SU-DHL-6 (cell line): Measurements from ENCODE around the gene SUCLG2.

ENCODE experiments used
- H2AFZ ChIP-seq: fragments of 200-600 bp; sonication (generic); 2 replicates; pipeline ENCODE4 v1.6.1; 2014; ENCODE audit warnings: low read depth, mild to moderate bottlenecking, moderate library complexity, mixed read lengths, antibody characterized with exemption, low read length; ENCODE audit not compliant: severe bottlenecking
- H3F3A ChIP-seq: fragments of 200-600 bp; shearing (Covaris generic); 2 replicates; pipeline ENCODE4 v1.6.0; 2016; ENCODE audit warnings: antibody characterized with exemption, mild to moderate bottlenecking; ENCODE audit not compliant: insufficient read depth
- H3K27ac ChIP-seq: fragments of 200-600 bp; sonication (generic); 2 replicates; pipeline ENCODE4 v1.5.1; 2016; ENCODE audit warnings: low read depth, mild to moderate bottlenecking, low read length, moderate library complexity, mixed read lengths
- H3K27me3 ChIP-seq: fragments of 200-600 bp; sonication (generic), shearing (Covaris generic); 2 replicates; pipeline ENCODE4 v1.6.0; 2014; ENCODE audit warnings: mild to moderate bottlenecking, low read length
- H3K36me3 ChIP-seq: fragments of 200-600 bp; sonication (generic); 2 replicates; pipeline ENCODE4 v1.6.1; 2014; ENCODE audit warnings: mild to moderate bottlenecking, low read length, mixed read lengths
- H3K4me2 ChIP-seq: fragments of 300-600, 200-600 bp; shearing (Covaris generic), sonication (generic); 2 replicates; pipeline ENCODE4 v1.6.0; 2014; ENCODE audit warnings: low read length, low read depth, mild to moderate bottlenecking; ENCODE audit not compliant: poor library complexity, severe bottlenecking
- H3K4me3 ChIP-seq: fragments of 200-600 bp; sonication (generic); 2 replicates; pipeline ENCODE4 v1.5.1; 2014; ENCODE audit warnings: antibody characterized with exemption, low read length, mild to moderate bottlenecking, mixed read lengths; ENCODE audit not compliant: insufficient read depth, poor library complexity, severe bottlenecking
- H3K79me2 ChIP-seq: fragments of 200-600 bp; sonication (generic); 2 replicates; pipeline ENCODE4 v1.6.1; 2014; ENCODE audit warnings: mild to moderate bottlenecking, low read length, moderate library complexity; ENCODE audit not compliant: insufficient read depth
- H3K9ac ChIP-seq: fragments of 200-600 bp; sonication (generic); 2 replicates; pipeline ENCODE4 v1.7.0; 2014; ENCODE audit warnings: mild to moderate bottlenecking, low read length
- H3K9me2 ChIP-seq: fragments of 200-600 bp; sonication (generic); replicated peaks from 2 replicates; pipeline ENCODE4 v1.6.1; 2014; ENCODE audit warnings: low read length; ENCODE audit not compliant: insufficient read depth
- H3K9me3 ChIP-seq: fragments of 200-600 bp; sonication (generic); 2 replicates; pipeline ENCODE4 v1.6.1; 2014; ENCODE audit warnings: low read length, mixed read lengths; ENCODE audit not compliant: insufficient read depth
- H4K20me1 ChIP-seq: fragments of 200-600 bp; sonication (generic); 2 replicates; pipeline ENCODE4 v1.6.1; 2014; ENCODE audit warnings: low read depth, mild to moderate bottlenecking, antibody characterized with exemption, low read length, moderate library complexity, mixed read lengths
- CTCF ChIP-seq: fragments of 200-600 bp; sonication (generic); IDR thresholded peaks from one replicate; pipeline ENCODE4 v1.5.1; 2017; ENCODE audit warnings: antibody characterized with exemption, mild to moderate bottlenecking, low read length, moderate library complexity; ENCODE audit not compliant: insufficient read depth, poor library complexity, severe bottlenecking
- EZH2phosphoT487 ChIP-seq: fragments of 200-600 bp; sonication (generic), shearing (Covaris generic); conservative IDR thresholded peaks from 2 replicates; pipeline ENCODE4 v1.6.1; 2018; ENCODE audit warnings: mild to moderate bottlenecking, antibody characterized with exemption, low read length, moderate library complexity, mixed read lengths

SUCLG2 gene

GRCh38 chr3:67654099-67654843 lies at the start of gene SUCLG2:
Gene SUCLG2, minus strand, starts transcription at chr3:67654612. Its CDS starts 26 bp downstream, at chr3:67654586.
- H3K27me3 ChIP-seq = no peaks in the 10 kb centered on the region
- H3K4me2 ChIP-seq = peak within 1 kb of the TSS; percentile 90
- H3F3A ChIP-seq = peaks cover 20% of the 10 kb centered on the region
- no peaks in the 10 kb centered on the region for H3K36me3 ChIP-seq
- no peaks in the 10 kb centered on the region for H3K9me2 ChIP-seq
- no peak for TF ChIP-seq CTCF
- TF ChIP-seq EZH2phosphoT487 = no peak
- peak within 1 kb of the TSS; percentile 83 for H3K9ac ChIP-seq
- peak within 1 kb of the TSS; percentile 95 for H2AFZ ChIP-seq
- peak within 1 kb of the TSS; percentile 76 for H3K27ac ChIP-seq
- H3K4me3 ChIP-seq = peak within 1 kb of the TSS; percentile 66
- H3K9me3 ChIP-seq = no peaks in the 10 kb centered on the region
- H3K79me2 ChIP-seq = 0 out of 2 replicates have a peak, but pooled peaks cover 19% of the 10 kb centered on the region
- H4K20me1 ChIP-seq = no peaks in the 10 kb centered on the region

GRCh38 chr3:67700596-67700995 lies 46.2 kb upstream of the SUCLG2 start:
- no peak for TF ChIP-seq EZH2phosphoT487
- TF ChIP-seq CTCF = no peak
- H3K27me3 ChIP-seq = no peaks in the 10 kb centered on the region

GRCh38 chr3:67699882-67700281 lies 45.5 kb upstream of the SUCLG2 start:
- Histone ChIP-seq H3K9me2 (no peaks in the 10 kb centered on the region), H3K4me2 (no peak overlapping the region), H3K79me2 (no peaks in the 10 kb centered on the region), H3K4me3 (no peak overlapping the region), H3K9me3 (no peaks in the 10 kb centered on the region), H3K36me3 (no peaks in the 10 kb centered on the region), H3K27ac (no peak overlapping the region), H3F3A (no peaks in the 10 kb centered on the region), H3K27me3 (no peaks in the 10 kb centered on the region), H2AFZ (no peak overlapping the region), H4K20me1 (no peaks in the 10 kb centered on the region), H3K9ac (no peak overlapping the region)
- TF ChIP-seq EZH2phosphoT487 (no peak), CTCF (no peak)

More at GRCh38 chr3:67700596-67700995, 46.2 kb upstream of the SUCLG2 start:
- Histone ChIP-seq H3K4me2 (no peak overlapping the region), H4K20me1 (no peaks in the 10 kb centered on the region), H3K36me3 (no peaks in the 10 kb centered on the region), H3F3A (no peaks in the 10 kb centered on the region), H3K79me2 (no peaks in the 10 kb centered on the region), H3K9me2 (no peaks in the 10 kb centered on the region), H2AFZ (no peak overlapping the region), H3K4me3 (no peak overlapping the region), H3K27ac (no peak overlapping the region), H3K9ac (no peak overlapping the region), H3K9me3 (no peaks in the 10 kb centered on the region)
